ENCODE results near the gene ABCG2.
"Not testable (repeated sequence)": the region's sequence is repeated elsewhere in the genome, so short reads cannot be mapped to it uniquely, and the experiment has no call there.

The ABCG2 gene

DNA sequence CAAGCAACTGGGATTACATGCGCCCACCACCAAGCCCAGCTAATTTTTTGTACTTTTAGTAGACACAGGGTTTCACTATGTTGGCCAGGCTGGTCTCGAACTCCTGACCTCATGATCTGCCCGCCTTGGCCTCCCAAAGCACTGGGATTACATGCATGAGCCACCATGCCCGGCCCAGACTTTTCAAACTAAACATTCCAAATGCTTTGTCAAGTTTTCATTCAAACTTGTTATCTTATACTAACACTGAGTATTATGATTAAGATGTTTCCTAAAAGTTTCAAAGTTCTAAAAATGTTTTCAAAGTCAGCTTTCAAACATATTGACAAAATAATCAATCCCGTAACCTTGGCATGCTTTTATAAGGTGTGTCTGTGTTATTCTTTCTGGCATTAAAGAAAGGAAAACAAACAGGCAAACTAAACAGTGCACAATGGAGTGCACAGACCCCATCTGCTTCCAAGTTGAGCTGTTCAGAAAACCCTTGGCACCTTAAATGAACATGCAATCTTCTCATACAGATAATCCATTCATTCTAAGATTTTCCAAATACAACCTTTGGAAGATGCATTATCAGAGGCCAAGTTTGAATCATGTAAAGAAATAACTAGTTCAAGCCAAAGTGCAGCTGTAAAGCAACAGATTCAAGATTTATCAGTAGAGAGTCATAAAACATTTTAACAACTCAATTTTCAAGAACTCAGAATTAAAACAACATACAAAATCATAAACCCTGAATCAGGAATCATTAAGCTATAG, 49.1 kb downstream of the ABCG2 start:
- DNase-seq, result no peak

DNA sequence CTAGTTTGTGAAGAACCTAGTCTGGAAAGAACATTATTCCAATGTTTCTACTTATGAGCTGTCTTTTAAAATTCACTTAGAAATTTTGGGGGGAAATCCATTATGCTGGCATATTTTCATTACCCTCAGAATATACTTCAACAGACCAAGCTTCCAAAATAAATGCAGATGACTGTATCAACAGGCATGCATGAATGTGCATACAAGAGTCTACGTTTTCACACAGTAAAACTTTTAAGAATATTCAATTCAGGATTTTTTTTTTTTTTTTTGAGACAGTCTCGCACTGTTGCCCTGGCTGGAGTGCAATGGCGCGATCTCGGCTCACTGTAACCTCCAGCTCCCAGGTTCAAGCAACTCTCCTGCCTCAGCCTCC, 49.7 kb downstream of the ABCG2 start:
- no peak for DNase-seq

DNA sequence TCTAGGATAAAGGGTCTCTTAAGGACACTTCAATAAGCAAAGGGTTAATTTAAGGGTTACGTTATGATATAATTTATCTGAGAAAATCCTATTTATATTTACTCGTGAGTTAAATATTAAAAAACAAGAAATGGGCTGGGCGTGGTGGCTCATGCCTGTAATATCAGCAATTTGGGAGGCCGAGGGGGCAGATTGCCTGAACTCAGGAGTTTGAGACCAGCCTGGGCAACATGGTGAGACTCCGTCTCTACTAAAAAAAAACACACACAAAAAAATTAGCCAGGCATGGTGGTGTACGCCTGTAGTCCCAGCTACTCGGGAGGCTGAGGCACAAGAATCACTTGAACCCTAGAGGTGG, 50.4 kb downstream of the ABCG2 start:
- DNase-seq, result not testable (repeated sequence)

DNA sequence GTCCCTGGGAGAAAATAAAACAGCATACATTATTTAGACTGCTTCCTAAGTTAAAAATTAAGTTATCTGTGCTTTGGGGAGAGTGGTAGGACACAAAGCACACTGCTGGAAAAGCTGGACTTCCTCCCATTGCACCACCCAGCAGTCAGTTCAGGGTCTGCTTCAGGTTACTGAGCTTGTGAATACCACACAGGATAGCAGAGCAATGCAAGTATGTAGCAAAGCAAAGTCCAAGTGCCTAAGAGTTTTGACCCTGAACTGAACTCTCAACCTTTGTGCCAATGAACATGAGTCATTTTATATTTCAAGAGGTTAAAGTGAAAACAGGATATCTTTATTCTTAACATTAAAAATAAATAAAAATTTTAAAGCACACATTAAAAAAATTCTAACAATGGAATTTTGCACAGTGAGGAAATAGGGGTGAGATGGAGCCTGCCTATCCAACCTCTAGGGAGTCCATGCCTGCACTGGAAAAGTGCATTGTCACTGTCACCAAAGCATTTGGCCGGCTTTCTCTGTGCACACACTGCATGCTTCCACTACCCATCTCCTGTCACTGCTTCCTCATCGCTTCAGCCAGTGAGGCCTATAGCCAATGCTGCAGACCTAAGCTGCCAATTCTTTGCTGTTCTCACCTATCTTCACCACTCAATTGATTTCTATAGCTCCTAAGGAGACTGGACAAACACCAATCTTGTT, 50.9 kb downstream of the ABCG2 start:
- DNase-seq, result no peak

DNA sequence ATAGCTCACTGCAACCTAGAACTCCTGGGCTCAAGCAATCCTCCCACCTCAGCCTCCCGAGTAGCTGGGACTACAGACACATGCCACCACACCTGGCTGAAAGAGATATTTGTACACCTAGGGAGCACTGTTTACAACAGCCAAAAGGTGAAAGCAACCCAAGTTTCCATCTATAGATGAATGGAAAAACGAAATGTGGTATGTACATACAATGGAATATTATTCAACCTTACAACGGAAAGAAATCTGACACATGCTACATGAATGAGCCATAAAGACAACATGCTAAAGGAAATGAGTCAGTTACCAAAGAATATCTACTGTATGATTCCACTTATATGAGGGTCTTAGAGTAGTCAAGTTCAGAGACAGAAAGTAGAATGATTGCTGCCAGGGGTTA, 52.2 kb downstream of the ABCG2 start:
- no peak for DNase-seq

DNA sequence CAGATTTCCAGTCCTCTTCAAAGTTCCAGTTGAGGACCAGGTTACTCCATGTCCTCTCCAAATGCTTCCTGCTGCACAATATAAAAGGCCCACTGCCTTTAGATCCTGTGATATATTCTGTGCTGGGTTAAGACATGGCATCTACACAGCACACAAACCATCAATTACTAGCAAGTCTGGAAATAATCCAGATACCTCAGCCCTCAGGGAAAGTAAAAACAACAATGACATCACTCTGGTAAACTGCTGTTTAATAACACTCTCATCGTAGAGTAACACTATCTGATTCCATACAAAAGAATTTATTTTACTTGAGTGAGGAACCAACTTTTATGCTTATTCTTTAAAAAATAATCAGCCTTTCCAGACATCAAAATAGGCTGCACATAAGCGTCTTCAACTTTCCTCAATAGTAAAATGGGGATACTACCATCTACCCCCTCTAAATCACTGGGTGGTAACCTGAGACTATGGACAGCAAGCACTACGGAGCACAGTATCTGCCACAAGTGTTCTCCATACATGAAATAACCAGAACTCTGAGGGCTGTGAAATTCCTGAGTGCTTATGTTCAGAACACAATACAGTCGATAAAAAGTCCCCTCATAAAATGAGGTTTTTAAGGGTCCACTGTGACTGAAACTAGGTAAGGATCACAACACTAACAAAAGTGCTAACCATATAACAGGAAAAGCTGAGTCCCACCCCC, 53.4 kb downstream of the ABCG2 start:
- DNase-seq, result no peak

DNA sequence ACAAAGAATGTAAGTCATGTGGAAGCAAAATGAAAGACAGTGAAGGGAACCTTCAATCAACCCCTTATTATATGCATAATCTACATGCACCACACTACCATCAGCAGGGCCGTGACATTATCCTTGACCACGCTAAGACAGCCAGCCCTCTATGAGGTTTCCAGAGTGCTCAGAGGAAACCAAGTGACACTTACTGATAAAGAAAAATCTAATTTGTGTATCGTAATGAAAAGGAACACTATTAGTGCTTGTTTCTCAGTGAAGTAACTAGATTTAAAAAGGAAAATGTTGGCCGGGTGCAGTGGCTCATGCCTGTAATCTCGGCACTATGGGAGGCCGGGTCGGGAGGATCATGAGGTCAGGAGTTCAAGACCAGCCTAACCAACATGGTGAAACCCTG, 56.4 kb downstream of the ABCG2 start:
- DNase-seq, result no peak

DNA sequence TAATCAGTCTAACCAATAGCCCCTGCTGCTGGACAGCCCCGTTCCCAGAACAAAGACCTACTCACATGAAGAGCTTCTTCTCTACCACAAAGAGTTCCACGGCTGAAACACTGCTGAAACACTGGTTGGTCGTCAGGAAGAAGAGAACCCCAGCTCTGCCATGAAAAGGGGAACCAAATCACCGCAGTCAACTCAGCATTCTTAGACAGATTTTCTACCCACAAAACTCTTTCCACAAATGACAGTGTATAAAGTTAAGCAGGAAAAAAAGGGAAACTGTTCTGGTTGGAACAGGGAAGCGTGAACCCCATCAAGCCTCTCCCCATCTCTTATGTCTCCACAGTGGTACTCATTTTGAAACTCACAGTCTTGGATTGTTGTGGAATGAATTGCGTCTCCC, 57.3 kb downstream of the ABCG2 start:
- no peak for DNase-seq

DNA sequence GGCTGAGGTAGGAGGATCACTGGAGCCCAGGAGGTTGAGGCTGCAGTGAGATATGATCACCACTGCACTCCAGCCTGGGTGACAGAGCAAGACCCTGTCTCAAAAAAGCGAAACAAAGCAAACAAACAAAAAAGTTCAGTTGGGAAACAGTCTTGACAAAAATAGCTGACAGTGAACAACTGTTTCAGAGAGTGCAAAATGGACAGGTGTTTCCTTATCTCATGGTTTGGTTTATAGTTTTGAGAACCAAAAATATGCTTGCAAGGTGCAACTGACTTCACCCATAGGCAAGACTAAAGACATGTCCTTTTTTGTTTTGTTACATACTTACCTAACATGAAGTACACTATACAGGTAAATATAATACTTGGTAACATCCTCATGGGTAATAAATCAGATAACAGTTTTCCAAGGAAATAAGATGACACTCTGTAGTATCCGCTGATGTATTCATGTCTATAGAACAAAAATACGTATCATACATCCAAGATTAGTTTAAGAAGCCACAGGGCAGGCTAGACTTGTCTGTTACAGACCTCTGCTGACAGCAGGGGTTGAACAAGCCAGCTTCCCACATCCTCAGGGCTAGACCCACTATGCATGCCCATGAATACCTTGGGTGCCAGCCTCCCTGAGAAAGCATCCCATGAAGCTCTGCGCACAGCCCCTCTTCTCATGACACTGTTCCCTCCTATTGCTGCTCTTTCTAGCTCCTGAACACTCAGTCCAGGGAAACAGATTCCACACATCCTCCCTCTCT, 59.3 kb downstream of the ABCG2 start:
- no peak for DNase-seq

DNA sequence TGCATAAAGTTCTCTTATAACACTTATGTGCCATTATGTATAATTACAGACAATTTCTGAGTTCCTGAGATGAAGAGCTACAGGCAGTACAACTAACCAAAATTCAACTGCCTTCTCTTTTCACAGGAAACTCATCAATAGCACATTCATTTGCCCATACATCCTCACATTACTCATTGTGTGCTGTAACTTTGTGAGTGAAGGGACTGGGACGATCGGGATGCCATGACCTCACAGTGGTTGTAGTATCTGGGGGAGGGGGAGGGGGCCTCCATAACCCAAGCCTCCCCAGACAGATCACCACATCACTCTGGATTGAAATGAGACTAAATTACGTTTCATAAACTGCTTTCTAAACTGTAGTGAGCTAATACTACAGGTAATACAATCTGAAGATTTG, 60.7 kb downstream of the ABCG2 start:
- DNase-seq, result no peak

DNA sequence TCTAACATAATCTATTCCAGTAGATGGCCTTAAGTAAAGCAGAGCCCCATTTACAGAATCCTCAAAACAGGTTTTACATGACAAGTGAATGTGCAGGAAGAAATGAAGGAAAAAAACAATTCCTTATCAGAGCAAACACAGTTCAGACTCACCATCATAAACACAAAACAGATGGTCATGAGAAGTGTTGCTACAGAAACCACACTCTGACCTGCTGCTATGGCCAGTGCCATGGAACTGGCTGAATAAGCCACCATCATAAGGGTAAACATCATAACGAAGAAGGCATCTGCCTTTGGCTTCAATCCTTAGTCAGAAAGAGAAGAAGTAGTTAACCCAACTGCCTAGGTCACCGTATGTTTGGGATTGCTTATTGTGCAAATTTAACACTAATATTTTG, 61.1 kb downstream of the ABCG2 start:
- DNase-seq, result no peak

DNA sequence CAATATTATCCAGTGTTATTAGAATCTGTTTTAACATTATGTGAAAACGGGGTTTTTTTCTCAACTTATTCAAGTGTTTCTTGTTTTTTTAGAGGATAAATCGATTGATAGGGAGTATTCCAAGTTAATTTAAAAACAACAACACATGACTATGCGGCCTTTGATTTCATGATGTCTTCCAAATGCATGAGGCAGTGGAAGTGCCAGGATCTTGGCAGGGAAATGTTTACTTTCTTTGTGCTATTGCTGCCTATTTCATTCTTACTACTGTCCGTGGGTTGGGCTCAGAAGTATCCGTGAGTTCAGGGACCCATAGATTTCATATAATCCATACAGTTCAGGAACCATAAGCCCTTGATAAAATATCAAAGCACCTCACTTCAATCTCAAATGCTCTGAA, 64.6 kb downstream of the ABCG2 start:
- DNase-seq, result no peak

DNA sequence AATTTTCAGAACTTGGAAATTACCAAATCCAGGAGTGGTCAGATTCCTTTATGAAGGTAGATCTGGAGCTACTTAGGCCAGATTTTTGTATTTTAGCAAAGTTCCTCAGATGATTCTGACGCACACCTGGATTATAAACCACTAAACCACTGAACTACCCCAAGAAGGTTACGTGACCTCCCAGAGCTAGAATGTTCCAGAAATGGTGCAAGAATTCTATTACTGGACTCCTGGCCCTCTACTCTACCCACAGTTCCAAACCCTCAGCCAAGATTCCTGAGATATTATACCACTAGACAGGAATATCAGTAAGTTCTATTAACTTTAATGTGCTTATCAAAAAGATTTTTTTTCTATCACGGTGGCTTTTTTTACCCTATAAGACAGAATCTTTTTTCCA, 67.1 kb downstream of the ABCG2 start:
- DNase-seq, result no peak

DNA sequence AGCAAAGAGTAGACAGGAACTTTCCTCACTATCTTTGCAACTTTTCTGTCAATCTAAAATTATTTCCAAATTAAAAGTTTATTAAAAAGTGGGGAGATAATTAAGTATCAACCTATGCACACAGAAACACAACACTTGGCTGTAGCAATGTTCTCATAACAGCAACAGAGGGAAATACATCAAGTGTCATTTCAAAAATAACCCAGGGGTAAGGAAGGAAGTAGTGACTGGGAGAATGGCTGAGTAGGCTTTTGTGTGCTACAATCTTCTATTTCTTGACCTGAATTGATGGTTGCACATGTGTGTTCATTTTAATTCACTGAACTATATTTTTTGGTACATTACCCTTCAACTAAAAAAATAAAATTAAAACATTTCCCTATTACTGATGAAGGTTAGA, 67.5 kb downstream of the ABCG2 start:
- DNase-seq, result no peak

DNA sequence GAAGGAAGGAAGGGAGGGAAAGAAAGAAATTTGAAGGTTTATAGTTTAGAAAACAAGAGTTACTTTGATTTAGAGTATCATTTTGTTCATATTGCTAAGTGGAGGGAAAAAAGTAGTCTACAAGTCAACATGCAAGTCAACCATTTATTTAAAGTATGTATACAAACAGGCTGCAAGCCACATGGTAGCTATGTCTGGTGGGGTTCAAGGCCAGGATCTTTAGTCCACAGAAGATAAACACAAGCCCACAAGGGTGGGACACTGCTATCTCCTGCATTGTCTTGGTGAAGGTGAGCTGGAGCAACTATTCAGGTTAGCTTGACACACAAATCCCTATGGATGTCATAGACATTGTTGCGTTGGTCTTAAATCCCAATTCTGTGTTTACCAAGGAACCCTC, 71.4 kb downstream of the ABCG2 start:
- no peak for DNase-seq

DNA sequence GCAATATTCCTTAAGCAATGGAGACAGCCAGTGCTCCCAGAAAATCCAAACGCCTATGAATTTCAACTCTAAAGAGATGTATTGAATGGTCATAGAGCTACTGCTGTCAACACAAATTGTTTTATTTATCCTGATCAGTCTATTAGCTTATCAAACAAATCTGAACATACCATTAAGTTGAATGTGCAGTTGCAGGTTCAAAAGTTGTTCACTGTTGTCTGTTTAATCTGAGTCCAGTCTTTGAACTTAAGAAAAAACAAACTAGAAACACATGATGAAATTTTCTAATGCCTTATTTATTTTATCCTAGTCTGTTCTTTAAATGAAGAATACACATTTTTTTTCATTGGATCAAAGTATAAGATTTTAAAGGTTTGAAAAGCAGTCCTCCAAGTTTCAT, 77.8 kb downstream of the ABCG2 start:
- no peak for DNase-seq

DNA sequence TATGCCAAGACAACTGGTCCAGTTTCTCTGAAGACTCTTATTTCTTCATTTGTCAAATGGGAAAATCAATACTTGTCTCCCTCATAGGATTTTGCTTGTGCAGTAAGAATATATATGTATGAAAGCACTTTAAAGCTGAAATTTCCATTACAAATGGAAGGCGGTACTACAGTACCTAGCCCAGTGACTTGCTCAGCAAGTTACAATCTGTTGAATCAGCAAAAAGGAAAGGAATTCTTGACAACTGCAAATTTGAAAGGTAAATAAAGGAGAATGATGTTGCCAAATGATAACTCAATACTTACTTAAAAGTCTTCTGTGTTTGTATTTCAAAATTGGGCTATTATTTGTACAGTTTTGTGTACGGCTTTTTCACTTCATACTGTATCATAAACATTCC, 79.9 kb downstream of the ABCG2 start:
- DNase-seq, result no peak

DNA sequence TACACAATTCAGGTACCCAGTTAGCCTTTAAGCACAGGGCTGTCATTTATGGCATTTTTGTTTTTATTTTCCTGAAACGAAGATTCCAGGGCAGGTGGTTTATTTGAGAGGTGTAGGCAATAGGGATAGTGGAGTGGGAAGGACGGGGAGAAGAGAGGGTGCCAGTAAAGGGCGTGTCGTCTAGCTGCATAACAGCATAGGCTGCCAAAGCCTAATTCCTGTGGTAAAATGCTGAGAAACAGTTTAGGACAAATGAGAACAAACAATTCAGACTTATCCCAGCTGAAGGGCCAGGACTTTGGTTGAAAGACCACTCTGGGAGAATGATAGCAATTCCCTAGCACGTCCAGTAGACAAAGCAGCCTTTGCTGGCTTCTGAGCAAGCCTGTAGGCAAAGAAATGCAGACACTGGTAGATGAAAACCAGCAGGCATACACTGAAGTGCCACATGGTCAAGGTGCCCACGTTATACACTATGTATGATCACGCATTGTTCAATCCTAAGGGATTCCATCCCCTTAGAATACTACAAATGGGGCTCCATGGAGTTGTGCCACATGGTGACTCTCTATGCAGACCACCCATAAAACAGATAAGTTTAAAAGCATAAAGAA, 80.4 kb downstream of the ABCG2 start:
- DNase-seq, result no peak

DNA sequence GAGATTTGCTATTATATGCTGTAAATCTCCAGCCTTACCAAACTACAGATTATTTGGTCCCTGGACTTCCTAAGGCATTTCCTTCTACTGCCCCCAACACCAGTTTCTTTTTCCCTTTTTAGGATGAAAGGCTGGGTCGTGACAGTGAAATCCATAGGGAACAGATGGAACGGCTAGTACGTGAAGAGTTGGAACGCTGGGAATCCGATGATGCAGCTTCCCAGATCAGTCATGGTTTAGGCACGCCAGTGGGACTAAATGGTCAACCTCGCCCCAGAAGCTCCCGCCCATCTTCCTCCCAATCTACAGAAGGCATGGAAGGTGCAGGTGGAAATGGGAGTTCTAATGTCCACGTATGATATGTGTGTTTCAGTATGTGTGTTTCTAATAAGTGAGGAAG, 83.1 kb downstream of the ABCG2 start:
- DNase-seq, result no peak

DNA sequence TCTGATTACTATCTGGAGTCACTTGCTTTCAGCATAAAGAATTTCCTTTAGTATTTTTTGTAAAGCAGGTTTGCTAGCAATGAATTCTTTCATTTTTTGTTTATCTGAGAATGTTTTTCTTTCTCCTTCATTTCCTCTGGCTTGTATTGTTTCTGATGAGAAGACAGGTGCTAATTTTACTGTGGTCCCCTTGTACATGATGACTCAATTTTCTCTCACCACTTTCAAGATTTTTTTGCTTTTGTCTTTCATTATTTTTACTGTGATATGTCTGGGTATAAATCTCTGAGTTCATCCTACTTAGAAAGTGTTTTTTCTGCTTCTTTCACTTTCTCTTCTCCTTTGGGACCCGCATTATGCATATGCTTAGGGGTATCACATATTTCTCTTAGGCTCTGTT, 88.4 kb downstream of the ABCG2 start:
- DNase-seq, result no peak

DNA sequence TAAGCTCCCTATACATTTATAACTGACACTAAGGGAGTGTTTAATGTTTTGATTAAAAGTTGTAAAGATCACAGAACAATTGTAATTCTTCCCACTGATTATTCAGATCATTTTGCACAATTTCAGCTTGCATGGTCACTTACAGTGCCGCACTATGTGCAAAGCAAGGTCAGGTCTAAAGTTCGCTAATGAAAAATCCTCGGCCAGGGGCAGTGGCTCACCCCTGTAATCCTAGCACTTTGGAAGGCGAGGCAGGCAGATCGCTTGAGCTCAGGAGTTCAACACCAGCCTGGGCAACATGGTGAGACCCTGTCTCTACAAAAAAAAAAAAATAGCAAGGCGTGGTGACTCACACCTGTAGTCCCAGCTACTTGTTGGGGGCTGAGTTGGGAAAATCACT, 94.0 kb downstream of the ABCG2 start:
- DNase-seq, result no peak

DNA sequence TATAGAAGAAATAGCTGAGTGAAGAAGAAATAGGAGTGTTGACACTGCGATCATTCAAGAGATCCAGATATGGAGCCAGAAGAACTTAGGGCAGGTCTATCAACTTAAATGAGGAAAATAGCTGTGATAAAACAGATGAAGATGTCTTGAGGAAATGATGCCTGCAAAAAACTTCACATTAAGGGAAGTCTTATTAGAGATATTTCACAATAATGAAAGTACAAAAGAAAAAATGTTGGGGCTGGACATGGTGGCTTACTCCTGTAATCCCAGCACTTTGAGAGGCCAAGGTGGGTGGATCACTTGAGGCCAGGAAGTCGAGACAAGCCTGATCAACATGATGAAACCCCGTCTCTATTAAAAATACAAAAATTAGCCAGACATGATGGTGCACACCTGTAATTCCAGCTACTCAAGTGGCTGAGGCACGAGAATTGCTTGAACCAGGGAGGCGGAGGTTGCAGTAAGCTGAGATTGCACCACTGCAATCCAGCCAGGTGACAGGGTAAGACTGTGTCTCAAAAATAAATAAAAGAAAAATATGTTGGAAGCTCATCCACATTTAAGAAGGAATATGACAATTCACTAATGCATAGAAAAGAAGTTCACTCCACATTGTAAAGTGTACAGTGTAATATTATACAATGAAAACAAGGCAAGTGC, 94.7 kb downstream of the ABCG2 start:
- no peak for DNase-seq

DNA sequence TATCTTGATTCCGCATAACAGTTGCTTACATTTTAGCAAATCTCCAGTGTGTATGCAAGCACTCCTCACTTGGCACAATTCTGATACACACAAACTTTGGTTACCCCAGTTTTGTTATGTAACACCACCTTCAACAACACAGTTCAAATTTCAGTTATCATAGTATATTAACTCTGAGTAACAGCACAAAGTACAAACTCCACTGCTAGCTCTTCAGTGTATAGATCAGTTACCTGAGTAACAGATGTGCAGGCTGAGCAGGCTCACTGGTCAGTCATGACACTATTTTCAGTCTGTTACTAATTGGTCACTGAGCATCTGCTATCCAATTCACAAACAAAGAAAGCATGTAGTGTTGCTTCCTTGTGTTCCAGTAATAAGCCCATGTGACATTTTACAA, 95.6 kb downstream of the ABCG2 start:
- no peak for DNase-seq

Measured in activated CD8-positive, alpha-beta memory T cell treated with anti-CD3 and anti-CD28 coated beads, Interleukin-2, amount 50 U/mL, for 4 hours (primary cell).